Suppressor macrophage treated with lipopolysaccharide for 4 hours (primary cell): Measurements from ENCODE around the gene RUNDC1.
A peak's percentile ranks its signal among the peaks of the same experiment; 100 is the strongest.
"Not testable (repeated sequence)": the region's sequence is repeated elsewhere in the genome, so short reads cannot be mapped to it uniquely, and the experiment has no call there.

Source experiments
- DNase-seq: peaks from one replicate; pipeline ENCODE4 v3.0.0-alpha.2; 2020

Gene RUNDC1

DNA sequence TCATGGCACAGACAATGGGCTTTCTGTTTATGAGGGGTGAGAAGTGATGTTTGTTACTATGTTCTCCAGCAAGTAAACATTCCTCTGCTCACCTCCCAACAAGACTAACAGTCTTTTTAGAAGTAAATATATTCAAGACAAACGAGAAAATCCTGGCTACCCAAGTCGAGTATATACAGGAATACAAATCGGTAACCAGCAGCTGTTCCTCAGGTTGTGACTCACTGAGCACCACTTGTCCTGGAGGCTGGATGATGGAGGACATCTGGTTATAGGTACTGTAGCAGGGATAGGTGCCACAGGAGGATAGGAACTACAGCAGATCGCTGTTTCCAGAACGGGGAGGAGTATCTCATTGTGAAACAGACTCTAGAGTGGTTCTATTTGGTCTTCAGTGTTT is 12.5 kb downstream of the RUNDC1 start:
- DNase-seq, result no peak

GRCh38 chr17:42993913-42994312 is 13.5 kb downstream of the RUNDC1 start:
- DNase-seq, result not testable (repeated sequence)

DNA sequence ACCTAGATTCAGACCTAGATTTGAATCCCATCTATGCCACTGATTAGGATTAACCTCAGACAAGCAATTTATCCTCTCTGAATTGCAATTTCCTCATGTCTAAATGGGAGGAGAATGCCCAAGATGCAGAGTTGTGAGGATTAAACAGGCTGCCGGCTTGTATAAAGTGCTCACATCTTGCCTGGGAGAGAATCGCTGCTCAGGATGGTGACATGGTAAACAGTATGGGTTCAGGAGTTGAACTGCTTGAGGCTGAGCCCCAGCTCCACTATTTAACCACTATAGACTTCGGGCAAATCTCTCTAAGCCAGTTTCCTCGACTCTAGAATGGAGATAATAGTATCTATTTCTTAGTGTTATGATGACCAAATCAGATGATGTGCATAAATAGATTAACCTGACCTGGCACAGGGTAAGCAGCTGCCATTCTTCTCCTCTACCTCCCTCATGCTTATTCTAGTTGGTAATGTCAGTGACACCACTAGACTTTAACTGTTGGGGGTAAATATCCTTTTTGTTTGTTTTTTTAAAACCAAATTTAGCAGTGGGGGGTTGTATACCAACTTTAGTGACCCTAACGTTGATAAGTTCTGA is 17.1 kb downstream of the RUNDC1 start:
- no peak for DNase-seq

- peak; percentile 100 for DNase-seq
Observed at GRCh38 chr17:42997984-42998938, 17.9 kb downstream of the RUNDC1 start, which contains the start of gene RPL27. RPL27 (plus strand) TSS chr17:42998419; CDS start chr17:42998751, 332 bp downstream.

DNA sequence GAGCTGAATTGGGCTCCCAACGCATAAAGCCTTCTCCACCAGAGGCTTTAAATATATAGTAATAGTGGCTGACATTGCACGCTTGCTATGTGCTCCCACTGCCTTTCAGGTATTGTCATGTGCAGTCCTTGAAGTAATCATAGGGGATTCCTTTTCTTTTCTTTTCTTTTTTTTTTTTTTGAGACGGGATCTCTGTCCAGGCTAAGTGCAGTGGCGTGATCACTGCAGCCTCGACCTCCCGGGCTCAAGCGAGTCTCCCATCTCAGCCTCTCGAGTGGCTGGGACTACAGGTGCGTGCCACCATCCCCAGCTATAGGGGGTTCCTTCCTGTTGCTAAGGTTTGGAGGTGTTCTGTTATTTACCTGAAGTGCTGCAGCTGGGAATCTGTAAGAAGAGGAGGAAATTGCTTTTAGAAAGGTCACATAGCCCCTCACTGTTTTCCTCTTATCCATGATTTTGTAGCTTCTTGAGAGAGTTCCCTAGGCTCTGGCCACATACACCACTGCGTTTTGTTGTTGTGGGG is 18.7 kb downstream of the RUNDC1 start:
- no peak for DNase-seq

DNA sequence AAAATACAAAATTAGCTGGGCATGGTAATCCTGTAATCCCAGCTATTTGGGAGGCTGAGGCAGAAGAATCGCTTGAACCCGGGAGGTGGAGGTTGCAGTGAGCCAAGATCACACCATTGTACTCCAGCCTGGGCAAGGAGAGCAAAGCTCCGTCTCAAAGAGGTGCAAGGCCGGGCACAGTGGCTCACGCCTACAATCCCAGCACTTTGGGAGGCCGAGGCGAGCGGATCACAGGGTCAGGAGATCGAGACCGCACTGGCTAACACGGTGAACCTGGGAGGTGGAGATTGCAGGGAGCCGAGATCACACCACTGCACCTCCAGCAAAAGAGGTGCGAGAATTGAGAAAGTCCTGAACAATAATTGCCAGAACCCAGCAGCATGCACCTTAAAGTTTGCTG is 20.5 kb downstream of the RUNDC1 start:
- not testable (repeated sequence) for DNase-seq

DNA sequence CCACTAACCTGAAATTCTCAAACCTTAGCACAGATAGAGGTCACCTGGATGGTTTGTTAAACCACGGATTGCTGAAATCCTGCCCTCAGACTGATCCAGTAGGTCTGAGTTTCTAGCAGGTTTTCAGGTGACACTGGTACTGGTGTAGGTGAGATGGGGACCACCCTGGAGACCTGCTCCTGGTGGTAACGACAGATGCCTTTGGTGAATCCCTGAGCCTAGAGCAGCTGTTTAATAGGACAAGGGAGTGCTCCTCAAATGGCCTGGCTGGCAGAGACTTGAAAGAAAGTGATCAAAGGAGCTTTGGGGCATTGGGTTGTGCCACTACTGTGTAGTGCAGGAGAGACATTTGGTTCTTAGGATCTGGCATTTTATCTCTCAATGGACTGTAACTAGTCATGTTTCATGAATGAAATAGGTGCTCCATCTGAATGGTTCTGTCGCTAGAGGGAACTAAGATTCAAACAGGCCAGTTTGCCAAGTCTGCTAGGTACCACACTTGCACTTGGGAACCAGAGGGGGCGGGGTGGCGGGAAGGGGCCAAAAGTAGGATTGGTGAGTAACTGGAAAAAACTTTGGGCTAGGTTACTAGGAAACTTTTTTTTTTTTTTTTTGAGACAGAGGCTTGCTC is 23.3 kb downstream of the RUNDC1 start:
- DNase-seq, result no peak

DNA sequence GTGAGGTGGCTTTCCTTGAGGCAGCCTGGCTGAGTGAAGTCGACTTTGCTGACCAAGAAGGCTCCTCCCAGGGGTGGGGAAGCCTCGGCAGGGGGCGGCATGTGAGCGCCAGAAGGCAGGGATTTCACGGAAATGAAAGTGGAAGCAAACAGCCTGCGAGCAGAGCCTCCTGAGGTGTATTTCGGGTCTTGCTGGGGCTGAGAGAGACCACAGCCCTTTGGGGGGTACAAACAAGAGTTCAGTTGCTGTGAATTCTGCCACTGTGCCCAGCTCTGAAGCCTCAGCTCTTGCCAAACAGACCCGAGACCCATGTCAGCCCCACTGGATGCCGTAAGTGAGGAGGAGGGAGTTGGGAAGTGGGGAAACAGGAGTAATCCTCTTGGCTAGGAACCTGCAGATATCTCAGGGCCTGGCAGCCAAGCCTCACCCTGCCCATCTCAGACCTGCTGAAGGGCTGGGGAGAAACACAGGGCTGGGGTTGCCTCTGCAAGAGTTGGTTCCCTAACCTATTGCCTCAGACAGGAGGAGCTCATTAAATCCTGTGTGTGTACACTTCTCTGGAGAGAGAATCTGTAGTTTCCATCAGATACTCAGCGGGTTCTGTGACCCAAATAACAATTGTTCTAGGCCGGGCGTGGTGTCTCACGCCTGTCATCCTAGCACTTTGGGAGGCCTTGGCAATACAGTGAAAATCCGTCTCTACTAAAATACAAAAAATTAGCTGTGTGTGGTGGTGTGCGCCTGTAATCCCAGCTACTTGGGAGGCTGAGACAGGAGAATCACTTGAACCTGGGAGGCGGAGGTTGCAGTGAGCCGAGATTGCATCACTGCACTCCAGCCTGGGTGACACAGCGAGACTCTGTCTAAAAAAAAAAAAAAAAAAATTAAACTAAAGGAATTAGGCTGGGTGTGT is 26.5 kb downstream of the RUNDC1 start, which contains the start of gene IFI35:
TSS of gene IFI35 (plus strand) at position 146 of the 913 bp plus-strand sequence. CDS start at position 310, 164 bp downstream.
- peak; percentile 94 for DNase-seq

- no peak for DNase-seq
Observed at GRCh38 chr17:43010667-43011308, 30.4 kb downstream of the RUNDC1 start.

DNA sequence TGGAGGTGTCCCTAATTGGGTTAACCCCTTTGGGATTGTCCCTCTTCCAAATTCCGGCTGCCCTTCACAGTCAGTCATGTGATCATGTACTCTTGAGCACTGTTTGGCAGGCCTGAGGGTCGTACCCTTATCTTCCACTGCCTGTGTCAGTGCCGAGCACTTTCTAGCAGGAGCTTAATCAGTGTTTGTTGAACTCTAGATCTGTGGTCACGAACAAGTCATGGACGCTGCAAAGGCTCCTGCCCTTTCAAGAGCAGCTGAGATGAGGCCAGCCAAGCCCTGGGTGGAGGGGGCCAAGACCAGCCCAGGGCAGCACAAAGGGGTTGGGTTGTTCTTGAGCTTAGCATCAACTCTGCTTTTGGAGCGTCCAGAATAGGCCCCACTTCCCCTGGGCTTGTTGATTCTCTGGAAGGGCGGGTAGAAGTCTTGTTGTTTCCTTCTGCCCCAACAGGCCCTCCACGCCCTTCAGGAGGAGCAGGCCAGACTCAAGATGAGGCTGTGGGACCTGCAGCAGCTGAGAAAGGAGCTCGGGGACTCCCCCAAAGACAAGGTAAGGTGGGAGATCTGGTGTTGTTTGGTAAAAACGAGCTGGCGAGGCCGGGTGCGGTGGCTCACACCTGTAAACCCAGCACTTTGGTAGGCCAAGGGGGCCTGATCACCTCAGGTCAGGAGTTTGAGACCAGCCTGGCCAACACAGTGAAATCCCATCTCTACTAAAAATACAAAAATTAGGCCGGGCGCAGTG is 31.5 kb downstream of the RUNDC1 start:
- no peak for DNase-seq

- DNase-seq, result no peak
Observed at GRCh38 chr17:43013296-43013695, 32.9 kb downstream of the RUNDC1 start.

DNA sequence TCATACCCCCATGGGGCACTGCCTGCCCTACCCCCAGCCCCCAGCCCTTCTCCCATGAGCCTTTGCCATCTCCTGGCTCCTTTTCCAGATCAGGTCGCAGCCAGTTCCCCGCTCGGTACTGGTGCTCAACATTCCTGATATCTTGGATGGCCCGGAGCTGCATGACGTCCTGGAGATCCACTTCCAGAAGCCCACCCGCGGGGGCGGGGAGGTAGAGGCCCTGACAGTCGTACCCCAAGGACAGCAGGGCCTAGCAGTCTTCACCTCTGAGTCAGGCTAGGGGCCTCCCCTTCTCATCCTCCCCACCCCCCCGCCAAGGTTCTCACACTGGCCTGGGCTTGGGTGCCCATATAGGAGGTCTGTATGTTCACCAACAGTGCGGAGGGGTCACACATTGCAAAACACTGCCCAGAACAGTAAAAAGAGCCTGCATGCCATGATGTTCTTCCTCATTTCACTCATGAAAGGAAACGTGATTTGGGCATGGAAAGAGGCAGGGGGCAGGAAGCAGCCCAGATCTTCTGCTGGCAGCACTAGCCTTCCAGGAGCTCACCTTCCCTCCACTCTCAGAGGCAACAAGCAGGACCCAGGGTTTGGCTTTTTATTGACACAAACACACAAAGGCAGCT is 33.8 kb downstream of the RUNDC1 start:
- DNase-seq, result no peak

- no peak for DNase-seq
Observed at GRCh38 chr17:43014649-43015542, 34.5 kb downstream of the RUNDC1 start.

GRCh38 chr17:43015579-43015978 is 35.2 kb downstream of the RUNDC1 start:
- no peak for DNase-seq

GRCh38 chr17:43016216-43016615 is 35.9 kb downstream of the RUNDC1 start:
- no peak for DNase-seq

- DNase-seq, result peak; percentile 43
Observed at GRCh38 chr17:43018008-43018853, 37.9 kb downstream of the RUNDC1 start.

- peak; percentile 48 for DNase-seq
Observed at GRCh38 chr17:43018932-43019331, 38.6 kb downstream of the RUNDC1 start.

DNA sequence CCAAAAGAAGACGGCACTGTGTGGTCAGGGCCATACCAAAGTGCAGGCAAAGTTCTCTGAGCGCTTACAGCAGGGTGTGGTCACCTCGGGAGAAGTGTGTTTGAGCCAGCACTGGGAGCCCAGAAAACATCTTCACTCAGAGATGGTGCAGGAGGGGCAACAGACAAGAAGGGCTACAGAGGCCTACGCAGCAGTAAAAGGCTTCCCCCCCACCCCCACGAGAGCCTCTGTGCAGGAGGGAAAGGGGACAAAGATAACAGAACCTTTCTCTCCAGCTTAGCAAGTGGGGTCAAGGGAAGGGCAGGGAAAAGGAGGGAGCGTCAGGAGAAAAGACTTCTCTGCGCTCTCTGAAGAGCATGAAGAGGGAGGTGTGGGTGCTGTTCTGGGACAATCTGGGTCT is 39.1 kb downstream of the RUNDC1 start:
- no peak for DNase-seq
